ENCODE results near the gene METTL13.

METTL13 gene

GRCh38 chr1:171769754-171770153, 11.7 kb upstream of the METTL13 start:
- Histone ChIP-seq H3K4me3 (replicated peaks; ENCODE audit: insufficient read depth, low read length) (no peak overlapping the region), H3K27me3 (ENCODE audit: insufficient read depth, poor library complexity, severe bottlenecking) (no peaks in the 10 kb centered on the region), H3K27ac (replicated peaks) (no peak overlapping the region)
- no peak for TF ChIP-seq REST (IDR thresholded peaks at IDR 0.05; ENCODE audit: insufficient replicate concordance, low read depth)
- TF ChIP-seq, protein P1, sequence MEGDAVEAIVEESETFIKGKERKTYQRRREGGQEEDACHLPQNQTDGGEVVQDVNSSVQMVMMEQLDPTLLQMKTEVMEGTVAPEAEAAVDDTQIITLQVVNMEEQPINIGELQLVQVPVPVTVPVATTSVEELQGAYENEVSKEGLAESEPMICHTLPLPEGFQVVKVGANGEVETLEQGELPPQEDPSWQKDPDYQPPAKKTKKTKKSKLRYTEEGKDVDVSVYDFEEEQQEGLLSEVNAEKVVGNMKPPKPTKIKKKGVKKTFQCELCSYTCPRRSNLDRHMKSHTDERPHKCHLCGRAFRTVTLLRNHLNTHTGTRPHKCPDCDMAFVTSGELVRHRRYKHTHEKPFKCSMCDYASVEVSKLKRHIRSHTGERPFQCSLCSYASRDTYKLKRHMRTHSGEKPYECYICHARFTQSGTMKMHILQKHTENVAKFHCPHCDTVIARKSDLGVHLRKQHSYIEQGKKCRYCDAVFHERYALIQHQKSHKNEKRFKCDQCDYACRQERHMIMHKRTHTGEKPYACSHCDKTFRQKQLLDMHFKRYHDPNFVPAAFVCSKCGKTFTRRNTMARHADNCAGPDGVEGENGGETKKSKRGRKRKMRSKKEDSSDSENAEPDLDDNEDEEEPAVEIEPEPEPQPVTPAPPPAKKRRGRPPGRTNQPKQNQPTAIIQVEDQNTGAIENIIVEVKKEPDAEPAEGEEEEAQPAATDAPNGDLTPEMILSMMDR (IDR thresholded peaks at IDR 0.05; ENCODE audit: insufficient read depth, low read length) = no peak
- TF ChIP-seq GABPA (IDR thresholded peaks at IDR 0.05; ENCODE audit: low read depth) = no peak
- TF ChIP-seq SPI1 (IDR thresholded peaks at IDR 0.05; ENCODE audit: borderline replicate concordance, low read depth) = no peak
- no peak for TF ChIP-seq POLR2AphosphoS5 (IDR thresholded peaks at IDR 0.05; ENCODE audit: low read depth)
- DNase-seq (ENCODE audit: low read depth in 1 of 2, low spot score in 1 of 2) = no peak

GRCh38 chr1:171772312-171772711, 9.1 kb upstream of the METTL13 start:
- Histone ChIP-seq H3K4me3 (replicated peaks; ENCODE audit: insufficient read depth, low read length) (no peak overlapping the region), H3K27me3 (ENCODE audit: insufficient read depth, poor library complexity, severe bottlenecking) (no peaks in the 10 kb centered on the region), H3K27ac (replicated peaks) (no peak overlapping the region)
- DNase-seq (ENCODE audit: low read depth in 1 of 2, low spot score in 1 of 2) = no peak
- no peak for TF ChIP-seq POLR2AphosphoS5 (IDR thresholded peaks at IDR 0.05; ENCODE audit: low read depth)
- no peak for TF ChIP-seq REST (IDR thresholded peaks at IDR 0.05; ENCODE audit: insufficient replicate concordance, low read depth)
- TF ChIP-seq, protein P1 (IDR thresholded peaks at IDR 0.05; ENCODE audit: insufficient read depth, low read length) = no peak
- no peak for TF ChIP-seq SPI1 (IDR thresholded peaks at IDR 0.05; ENCODE audit: borderline replicate concordance, low read depth)
- TF ChIP-seq GABPA (IDR thresholded peaks at IDR 0.05; ENCODE audit: low read depth) = no peak

DNA sequence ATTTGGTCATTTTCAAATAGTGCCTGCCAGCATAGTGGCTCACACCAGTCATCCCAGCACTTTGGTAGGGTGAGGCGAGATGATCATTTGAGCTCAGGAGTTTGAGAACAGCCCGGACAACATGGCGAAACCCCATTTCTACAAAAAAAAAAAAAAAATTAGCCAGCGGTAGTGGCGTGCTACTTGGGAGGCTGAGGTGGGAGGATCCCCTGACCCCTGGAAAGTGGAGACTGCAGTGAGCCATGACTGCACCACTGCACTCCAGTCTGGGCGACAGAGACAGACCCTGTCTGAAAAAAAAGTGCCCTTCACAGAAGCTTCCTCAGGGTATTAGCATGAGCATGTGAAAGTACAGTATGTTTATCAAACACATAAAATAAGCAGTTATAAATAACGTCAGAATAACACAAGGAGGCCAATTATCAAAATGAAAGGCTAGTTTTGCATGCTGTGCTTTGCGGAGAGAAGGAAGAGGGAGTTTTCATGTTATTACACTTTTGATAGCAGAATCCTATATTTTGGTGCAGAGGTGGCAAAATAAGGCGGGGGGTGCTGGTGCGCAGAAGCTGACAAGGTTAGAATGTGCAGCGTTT, 781 bp upstream of the METTL13 start:
- H3K27me3 ChIP-seq (ENCODE audit: insufficient read depth, poor library complexity, severe bottlenecking) = no peaks in the 10 kb centered on the region
- DNase-seq (ENCODE audit: low read depth in 1 of 2, low spot score in 1 of 2) = no peak
- no peak for TF ChIP-seq POLR2AphosphoS5 (IDR thresholded peaks at IDR 0.05; ENCODE audit: low read depth)
- TF ChIP-seq SPI1 (IDR thresholded peaks at IDR 0.05; ENCODE audit: borderline replicate concordance, low read depth) = no peak
- TF ChIP-seq, protein P1 (IDR thresholded peaks at IDR 0.05; ENCODE audit: insufficient read depth, low read length) = no peak
- TF ChIP-seq REST (IDR thresholded peaks at IDR 0.05; ENCODE audit: insufficient replicate concordance, low read depth) = no peak
- TF ChIP-seq GABPA (IDR thresholded peaks at IDR 0.05; ENCODE audit: low read depth) = no peak
- H3K27ac ChIP-seq (replicated peaks) = peak overlapping the region; percentile 84
- peak overlapping the region; percentile 30 for H3K4me3 ChIP-seq (replicated peaks; ENCODE audit: insufficient read depth, low read length)
